Non-pigmented ciliary epithelial cell (primary cell): ENCODE results near the gene HMGB2.

Experiments used
- DNase-seq: peaks from one replicate; pipeline ENCODE4 v3.0.0-alpha.2; 2010; ENCODE audit warnings: low read depth

Gene HMGB2

DNA sequence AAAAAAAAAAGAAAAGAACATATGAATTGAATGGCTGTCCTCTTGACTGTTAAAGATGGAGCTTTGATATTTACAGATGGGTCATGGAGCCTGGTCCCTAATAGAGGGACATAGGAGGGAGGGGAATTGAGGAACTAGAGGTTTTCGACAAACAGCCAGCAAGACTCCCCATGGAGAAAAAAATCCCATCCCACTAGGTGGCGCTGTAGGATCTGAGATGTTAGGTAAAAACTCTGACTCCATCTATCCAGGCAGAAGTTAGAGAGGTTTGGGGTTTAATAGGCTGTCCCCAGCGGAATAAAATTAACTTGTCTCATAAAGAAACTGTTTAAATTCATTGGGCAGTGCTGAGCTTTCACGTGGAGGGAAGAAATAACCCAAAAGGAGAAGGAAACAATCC lies 45.9 kb downstream of the HMGB2 start:
- no peak for DNase-seq

DNA sequence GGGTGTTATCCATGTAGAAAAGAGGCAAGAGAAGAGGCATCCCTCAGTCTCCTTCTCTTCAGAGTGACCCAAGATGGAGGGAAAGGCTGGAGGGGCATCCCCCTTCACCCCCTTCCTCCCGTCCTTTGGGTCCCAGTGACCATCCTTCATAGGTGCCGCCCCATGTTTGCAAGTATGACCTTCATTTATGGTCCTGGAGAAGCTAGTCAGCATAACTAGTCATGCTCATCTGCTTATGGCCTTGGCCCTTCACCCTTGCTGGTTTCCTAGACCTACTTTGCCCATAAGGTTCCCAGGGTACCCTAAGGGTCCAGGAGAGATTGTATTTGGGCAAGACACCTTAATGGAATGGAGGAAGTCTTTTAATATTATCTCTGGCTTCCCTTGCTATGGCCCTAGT lies 46.7 kb downstream of the HMGB2 start:
- DNase-seq, result no peak

DNA sequence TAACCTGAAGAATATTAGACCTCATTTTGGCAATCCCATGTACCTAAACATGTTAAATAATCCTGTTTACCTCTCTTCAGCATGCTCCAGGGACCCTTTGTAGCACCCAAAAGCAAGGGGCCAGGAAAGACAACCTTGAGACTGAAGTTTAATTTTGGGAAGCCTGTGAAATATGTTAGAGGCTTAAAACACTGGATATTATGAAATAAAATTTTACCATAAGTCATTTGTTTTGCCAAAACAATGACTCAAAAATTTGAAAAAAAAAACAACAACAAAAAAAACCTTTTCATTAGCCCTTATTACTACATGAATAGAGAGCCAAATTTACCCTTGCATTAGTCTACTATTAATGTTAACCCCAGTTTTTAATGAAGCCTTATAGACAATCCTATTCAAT lies 49.7 kb downstream of the HMGB2 start:
- DNase-seq, result no peak

DNA sequence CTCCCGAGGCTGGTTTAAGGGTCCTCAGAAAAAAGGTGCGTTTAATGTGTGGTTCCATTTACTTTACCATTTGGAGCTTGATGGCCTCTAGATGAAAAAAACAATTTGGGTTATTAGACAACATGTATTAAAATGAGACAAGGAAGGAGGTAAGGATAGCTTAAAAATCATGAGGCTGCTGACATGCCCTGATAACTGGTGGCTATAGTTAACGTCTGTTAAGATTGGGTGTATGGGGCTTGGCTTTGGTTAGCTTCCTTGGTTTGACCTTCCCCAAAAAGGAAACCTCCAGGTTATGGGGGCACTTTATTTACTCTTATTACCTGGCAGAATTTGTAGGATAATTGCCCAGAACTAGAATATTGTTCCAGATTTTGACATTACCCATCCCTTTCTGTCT lies 51.5 kb downstream of the HMGB2 start:
- no peak for DNase-seq

DNA sequence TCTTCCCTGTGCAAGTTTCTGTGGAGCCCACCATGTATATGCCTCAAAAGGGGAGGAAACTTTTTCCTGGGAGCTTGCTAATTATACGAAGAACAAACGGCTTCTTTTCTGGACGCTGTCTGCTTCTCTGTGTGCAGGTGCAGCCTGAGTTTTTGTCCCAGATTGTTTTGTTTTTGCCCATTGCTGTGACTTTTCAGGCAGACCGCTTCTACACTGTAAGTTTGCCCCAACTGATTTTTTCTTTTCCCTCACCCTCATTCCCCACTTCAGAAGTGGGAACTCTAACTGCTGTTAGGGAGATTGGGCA lies 51.9 kb downstream of the HMGB2 start:
- DNase-seq, result no peak

DNA sequence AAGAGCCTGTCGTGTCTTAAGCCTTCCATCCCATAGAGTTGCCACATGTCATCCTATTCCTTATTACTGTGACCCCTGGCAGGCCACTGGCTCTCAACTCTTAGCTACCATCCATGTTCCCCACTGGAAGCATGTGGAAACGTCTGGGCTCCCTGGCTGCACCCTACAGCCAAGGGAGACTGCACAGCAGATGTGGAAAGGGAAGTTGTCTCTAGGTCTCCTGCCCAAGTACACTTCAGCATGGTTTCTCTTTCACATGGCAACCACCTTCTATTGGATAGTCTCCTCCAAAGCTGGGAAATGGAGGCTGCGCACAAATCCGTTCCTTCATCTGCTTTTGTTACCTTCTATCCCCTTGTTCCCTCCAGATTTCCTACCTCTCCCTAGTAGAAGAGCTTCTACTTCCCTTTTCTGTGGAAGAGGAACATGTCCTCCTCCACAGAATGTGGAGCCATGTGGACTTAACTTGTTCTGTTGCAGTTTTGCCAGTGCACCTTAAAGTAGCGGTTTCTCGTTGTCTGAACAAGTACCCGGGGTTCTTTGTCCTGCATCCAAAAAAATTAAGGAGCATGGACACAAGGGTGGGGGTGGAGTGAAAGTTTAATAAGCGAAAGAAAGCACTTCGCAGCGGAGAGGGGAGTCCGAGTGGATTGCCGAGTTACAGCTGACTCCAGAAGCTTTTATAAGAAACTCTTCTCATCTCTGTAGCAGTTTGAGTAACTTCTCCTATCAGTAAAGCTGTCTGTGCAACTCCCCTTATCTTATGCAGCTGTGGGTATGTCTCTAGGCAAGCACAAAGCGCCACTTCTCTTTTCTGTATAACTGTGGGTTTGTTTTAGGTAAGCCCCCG lies 52.5 kb downstream of the HMGB2 start:
- no peak for DNase-seq
